ENCODE measurements around the gene CH25H. TPM values are rescaled to one million over a fixed set of nuclear protein-coding genes. Genes with fewer than 3 reads are reported as not detected.

CH25H gene
- total RNA-seq, 1 experiment from 2014 or later: not detected

DNA sequence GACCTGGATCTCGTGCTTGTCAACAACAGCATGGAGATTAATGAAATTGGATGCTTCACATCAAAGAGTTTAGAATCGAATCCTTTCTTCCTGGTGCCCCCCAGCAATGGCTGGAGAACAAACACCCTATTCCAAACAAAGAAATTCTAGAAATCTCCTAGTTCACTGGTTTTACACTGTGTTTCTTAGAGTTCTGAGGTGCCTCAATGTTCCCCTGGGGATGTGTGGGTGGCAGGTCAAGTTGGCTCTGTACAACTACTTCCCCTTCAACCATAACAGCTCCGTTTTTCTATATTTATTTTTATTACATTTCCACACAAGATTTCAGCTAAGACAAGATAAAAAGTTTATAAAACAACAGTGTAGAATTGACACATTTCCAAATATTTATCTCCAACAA, 22.5 kb downstream of the CH25H start:
- no peaks in the 10 kb centered on the region for H3K27me3 Mint-ChIP-seq (ENCODE audit: insufficient read depth, unreplicated experiment)
- intact Hi-C loops (cut with micrococcal nuclease): no loop called here
- TF ChIP-seq, protein P1, sequence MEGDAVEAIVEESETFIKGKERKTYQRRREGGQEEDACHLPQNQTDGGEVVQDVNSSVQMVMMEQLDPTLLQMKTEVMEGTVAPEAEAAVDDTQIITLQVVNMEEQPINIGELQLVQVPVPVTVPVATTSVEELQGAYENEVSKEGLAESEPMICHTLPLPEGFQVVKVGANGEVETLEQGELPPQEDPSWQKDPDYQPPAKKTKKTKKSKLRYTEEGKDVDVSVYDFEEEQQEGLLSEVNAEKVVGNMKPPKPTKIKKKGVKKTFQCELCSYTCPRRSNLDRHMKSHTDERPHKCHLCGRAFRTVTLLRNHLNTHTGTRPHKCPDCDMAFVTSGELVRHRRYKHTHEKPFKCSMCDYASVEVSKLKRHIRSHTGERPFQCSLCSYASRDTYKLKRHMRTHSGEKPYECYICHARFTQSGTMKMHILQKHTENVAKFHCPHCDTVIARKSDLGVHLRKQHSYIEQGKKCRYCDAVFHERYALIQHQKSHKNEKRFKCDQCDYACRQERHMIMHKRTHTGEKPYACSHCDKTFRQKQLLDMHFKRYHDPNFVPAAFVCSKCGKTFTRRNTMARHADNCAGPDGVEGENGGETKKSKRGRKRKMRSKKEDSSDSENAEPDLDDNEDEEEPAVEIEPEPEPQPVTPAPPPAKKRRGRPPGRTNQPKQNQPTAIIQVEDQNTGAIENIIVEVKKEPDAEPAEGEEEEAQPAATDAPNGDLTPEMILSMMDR (IDR thresholded peaks at IDR 0.05; ENCODE audit: unreplicated experiment): no peak
- DNase-seq (ENCODE audit: unreplicated experiment): no peak
- H3K4me3 Mint-ChIP-seq (ENCODE audit: unreplicated experiment): no peak overlapping the region
- no peaks in the 10 kb centered on the region for H3K4me1 Mint-ChIP-seq (ENCODE audit: insufficient read depth, unreplicated experiment)
- no TSS peak for BruUV-seq (replicated peaks)
- CTCF ChIA-PET: interaction anchor here (1.4 kb wide), 1 partner anchor 26 kb away, joined by 4 read pairs; no protein-coding TSS in a partner anchor
- POLR2A ChIA-PET: interaction anchor here (1.2 to 3.0 kb wide), 2 partner anchors 10 to 21 kb away, joined by 3 to 11 read pairs; no protein-coding TSS in a partner anchor
- H3K36me3 Mint-ChIP-seq (ENCODE audit: insufficient read depth, unreplicated experiment): no peaks in the 10 kb centered on the region
- H3K27ac Mint-ChIP-seq (ENCODE audit: low read depth, unreplicated experiment): no peak overlapping the region
- no peaks in the 10 kb centered on the region for H3K9me3 Mint-ChIP-seq (ENCODE audit: unreplicated experiment)

DNA sequence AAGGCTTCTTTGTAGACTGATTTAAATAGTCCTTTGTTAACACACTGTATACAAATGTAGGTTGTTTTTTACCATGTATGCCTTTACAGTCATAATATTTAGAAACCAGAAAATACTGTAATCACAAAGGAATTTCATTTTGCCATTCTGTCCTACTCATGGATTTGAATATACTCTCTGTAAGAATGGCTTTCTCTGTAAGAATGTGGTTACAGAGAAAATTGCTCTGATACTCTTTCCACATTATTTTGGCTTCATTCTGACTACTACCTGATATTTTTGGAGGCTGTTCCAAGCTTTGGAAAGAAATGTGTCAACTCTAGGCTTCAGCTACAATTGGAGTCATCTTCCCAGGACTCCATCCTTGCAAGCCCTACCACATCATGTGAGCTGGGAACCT, 23.5 kb downstream of the CH25H start:
- no peaks in the 10 kb centered on the region for H3K36me3 Mint-ChIP-seq (ENCODE audit: insufficient read depth, unreplicated experiment)
- no peak for DNase-seq (ENCODE audit: unreplicated experiment)
- no peaks in the 10 kb centered on the region for H3K27me3 Mint-ChIP-seq (ENCODE audit: insufficient read depth, unreplicated experiment)
- no peak overlapping the region for H3K4me3 Mint-ChIP-seq (ENCODE audit: unreplicated experiment)
- H3K27ac Mint-ChIP-seq (ENCODE audit: low read depth, unreplicated experiment): no peak overlapping the region
- H3K4me1 Mint-ChIP-seq (ENCODE audit: insufficient read depth, unreplicated experiment): no peaks in the 10 kb centered on the region
- no peaks in the 10 kb centered on the region for H3K9me3 Mint-ChIP-seq (ENCODE audit: unreplicated experiment)
- TF ChIP-seq, protein P1 (IDR thresholded peaks at IDR 0.05; ENCODE audit: unreplicated experiment): no peak
- CTCF ChIA-PET: interaction anchor here (0.7 kb wide), 1 partner anchor 196 kb away, joined by 3 read pairs; no protein-coding TSS in a partner anchor
- intact Hi-C loops (cut with micrococcal nuclease): no loop called here
- POLR2A ChIA-PET: interaction anchor here (0.7 to 3.0 kb wide), 2 partner anchors 13 to 20 kb away, joined by 3 to 11 read pairs; no protein-coding TSS in a partner anchor
- BruUV-seq (replicated peaks): no TSS peak

DNA sequence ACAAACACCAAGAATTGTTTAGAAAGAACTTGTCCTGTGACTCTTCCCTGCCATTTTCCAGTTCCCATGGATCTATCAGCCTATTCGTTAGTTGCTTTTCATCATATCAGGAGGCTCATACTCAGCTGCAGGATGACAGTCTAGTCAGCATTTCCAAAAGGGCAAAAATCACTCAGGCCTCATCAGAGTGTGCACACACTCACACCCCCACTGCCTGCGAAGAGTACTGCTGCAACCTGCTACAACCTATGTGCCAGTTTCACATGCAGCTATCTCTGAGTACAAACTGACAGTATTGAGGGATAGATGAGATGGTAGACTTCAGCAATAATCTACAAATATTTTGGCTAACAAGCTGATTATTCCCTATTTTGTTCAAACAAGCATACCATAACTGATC, 24.2 kb downstream of the CH25H start:
- no TSS peak for BruUV-seq (replicated peaks)
- CTCF ChIA-PET: no interaction called here
- intact Hi-C loops (cut with micrococcal nuclease): no loop called here

DNA sequence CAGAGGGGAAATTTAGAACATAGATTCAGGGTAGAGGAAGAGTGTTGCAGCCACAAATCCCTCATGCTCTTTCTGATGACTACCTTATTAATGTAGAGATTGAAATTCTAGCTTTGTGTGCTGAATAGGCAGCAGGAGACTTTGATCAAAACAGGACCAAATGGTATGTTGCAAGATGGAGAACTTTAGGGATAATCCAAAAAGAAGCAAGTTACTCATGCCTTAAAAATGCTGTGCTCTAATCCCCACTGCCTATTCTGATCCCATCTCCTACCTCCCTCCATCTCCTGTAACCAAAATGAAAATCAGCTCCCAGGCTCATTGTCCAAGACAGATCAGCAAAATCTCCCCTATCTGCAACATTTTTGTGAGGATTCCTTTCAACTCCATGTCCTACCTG, 31.3 kb downstream of the CH25H start:
- BruUV-seq (replicated peaks): no TSS peak
- Mint-ChIP-seq H3K4me1 (ENCODE audit: insufficient read depth, unreplicated experiment) (peaks cover 17% of the 10 kb centered on the region), H3K27ac (ENCODE audit: low read depth, unreplicated experiment) (no peak overlapping the region), H3K27me3 (ENCODE audit: insufficient read depth, unreplicated experiment) (no peaks in the 10 kb centered on the region), H3K9me3 (ENCODE audit: unreplicated experiment) (no peaks in the 10 kb centered on the region), H3K36me3 (ENCODE audit: insufficient read depth, unreplicated experiment) (no peaks in the 10 kb centered on the region), H3K4me3 (ENCODE audit: unreplicated experiment) (no peak overlapping the region)
- CTCF ChIA-PET: no interaction called here
- no peak for DNase-seq (ENCODE audit: unreplicated experiment)
- POLR2A ChIA-PET: interaction anchor here (1.1 kb wide), 1 partner anchor 14 kb away, joined by 3 read pairs; no protein-coding TSS in a partner anchor
- TF ChIP-seq, protein P1 (IDR thresholded peaks at IDR 0.05; ENCODE audit: unreplicated experiment): no peak
- intact Hi-C loops (cut with micrococcal nuclease): no loop called here

More for the DNA sequence above, 24.2 kb downstream of the CH25H start:
- DNase-seq (ENCODE audit: unreplicated experiment): no peak
- no peak overlapping the region for H3K4me3 Mint-ChIP-seq (ENCODE audit: unreplicated experiment)
- H3K27me3 Mint-ChIP-seq (ENCODE audit: insufficient read depth, unreplicated experiment): no peaks in the 10 kb centered on the region
- H3K36me3 Mint-ChIP-seq (ENCODE audit: insufficient read depth, unreplicated experiment): no peaks in the 10 kb centered on the region
- no peaks in the 10 kb centered on the region for H3K4me1 Mint-ChIP-seq (ENCODE audit: insufficient read depth, unreplicated experiment)
- POLR2A ChIA-PET: interaction anchor here (3.0 kb wide), 1 partner anchor 19 kb away, joined by 11 read pairs; no protein-coding TSS in a partner anchor
- H3K27ac Mint-ChIP-seq (ENCODE audit: low read depth, unreplicated experiment): no peak overlapping the region
- TF ChIP-seq, protein P1 (IDR thresholded peaks at IDR 0.05; ENCODE audit: unreplicated experiment): no peak
- no peaks in the 10 kb centered on the region for H3K9me3 Mint-ChIP-seq (ENCODE audit: unreplicated experiment)
